IPS-18a (cell line): Measurements from ENCODE around the gene CHD3.

ENCODE experiments used
- H3K27ac ChIP-seq: one replicate; pipeline ENCODE4 v1.5.1; 2013; ENCODE audit warnings: low read length
- H3K27me3 ChIP-seq: one replicate; pipeline ENCODE4 v1.6.1; 2013; ENCODE audit warnings: mild to moderate bottlenecking, low read length; ENCODE audit not compliant: control insufficient read depth, insufficient read depth
- H3K36me3 ChIP-seq: one replicate; pipeline ENCODE4 v1.6.1; 2013; ENCODE audit warnings: low read depth, low read length; ENCODE audit not compliant: control insufficient read depth
- H3K4me1 ChIP-seq: one replicate; pipeline ENCODE4 v1.6.1; 2013; ENCODE audit warnings: low read depth, low read length; ENCODE audit not compliant: control insufficient read depth
- H3K4me3 ChIP-seq: one replicate; pipeline ENCODE4 v1.5.1; 2013; ENCODE audit warnings: low read length
- H3K9ac ChIP-seq: one replicate; pipeline ENCODE4 v1.6.1; 2013; ENCODE audit warnings: mild to moderate bottlenecking, low read length, moderate library complexity
- H3K9me3 ChIP-seq: one replicate; pipeline ENCODE4 v1.6.1; 2013; ENCODE audit warnings: low read depth, low read length; ENCODE audit not compliant: control insufficient read depth

Gene CHD3

DNA sequence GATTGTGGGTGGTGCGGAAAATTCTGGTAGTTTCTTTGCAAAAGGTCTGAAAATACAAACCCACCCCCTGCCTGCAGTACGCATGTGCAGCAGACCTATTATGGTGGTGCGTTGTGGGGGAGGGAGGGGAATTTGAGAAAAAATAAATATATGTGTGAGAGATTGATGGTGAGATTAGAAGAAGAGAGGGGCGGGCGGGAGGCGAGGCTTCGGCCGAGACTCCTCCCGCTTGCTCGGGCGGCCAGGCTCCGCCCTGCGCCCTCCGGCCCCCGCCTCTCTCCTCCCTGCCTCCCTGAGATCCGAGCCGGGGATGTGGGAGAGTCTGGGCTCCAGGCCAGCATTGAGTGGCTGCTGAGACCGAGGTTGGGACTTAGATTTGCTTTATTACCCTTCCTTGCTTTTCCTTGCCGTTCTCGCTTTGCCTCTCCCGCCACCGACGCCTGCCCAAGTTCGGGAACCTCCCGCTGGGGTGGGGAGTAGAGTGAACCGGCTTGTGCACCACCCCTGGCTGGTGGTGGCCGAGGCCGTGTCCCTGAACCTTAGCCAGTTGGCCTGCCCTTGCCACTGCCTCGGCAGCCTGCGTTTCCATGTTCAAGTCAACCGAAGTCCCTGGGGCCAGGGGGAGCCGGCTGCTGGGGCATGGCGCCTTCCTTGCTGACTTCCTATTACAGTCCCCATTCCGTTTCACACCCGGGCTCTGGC, 956 bp upstream of the CHD3 start:
- Histone ChIP-seq H3K27ac (no peak overlapping the region), H3K9me3 (no peaks in the 10 kb centered on the region), H3K4me3 (peak overlapping the region; percentile 66), H3K27me3 (peaks cover 18% of the 10 kb centered on the region), H3K4me1 (peaks cover 31% of the 10 kb centered on the region), H3K9ac (peak overlapping the region; percentile 34), H3K36me3 (no peaks in the 10 kb centered on the region)

DNA sequence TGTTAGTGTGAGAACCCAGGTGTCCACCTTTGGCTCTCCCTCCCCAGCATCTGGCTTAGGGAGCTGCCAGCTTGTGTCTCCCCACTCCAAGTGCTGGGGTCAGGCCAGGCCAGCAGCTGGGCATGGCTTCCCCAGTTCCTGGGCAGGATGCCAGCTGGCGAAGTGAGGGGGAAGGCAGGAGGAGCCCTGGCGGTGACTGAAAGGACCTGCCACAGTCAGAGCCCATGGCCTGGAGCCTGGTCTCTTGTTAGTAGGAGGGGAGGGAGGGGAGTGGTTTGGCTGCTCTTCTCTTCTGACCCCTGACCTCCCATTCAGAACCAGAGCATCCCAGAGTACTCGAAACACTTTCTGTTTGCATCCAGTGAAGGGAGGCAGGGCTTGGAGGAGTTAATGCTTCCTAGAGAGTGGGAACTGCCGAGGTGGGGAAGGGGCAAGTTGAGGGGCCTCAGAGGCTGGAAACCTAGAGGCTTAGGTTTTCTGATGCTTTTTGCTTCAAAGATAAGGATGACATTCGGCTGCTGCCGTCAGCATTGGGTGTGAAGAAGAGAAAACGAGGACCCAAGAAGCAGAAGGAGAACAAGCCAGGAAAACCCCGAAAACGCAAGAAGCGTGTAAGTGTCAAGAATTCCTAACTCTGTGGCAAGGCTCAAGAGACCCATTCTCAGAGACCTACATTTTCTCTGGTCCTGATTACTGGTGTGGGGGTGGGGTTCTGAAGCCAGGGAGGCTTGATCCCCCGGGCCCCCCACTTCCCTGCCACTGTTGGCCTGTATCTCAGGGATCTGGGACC, 772 bp downstream of the CHD3 start:
- Histone ChIP-seq H3K9ac (no peak overlapping the region), H3K9me3 (no peaks in the 10 kb centered on the region)

DNA sequence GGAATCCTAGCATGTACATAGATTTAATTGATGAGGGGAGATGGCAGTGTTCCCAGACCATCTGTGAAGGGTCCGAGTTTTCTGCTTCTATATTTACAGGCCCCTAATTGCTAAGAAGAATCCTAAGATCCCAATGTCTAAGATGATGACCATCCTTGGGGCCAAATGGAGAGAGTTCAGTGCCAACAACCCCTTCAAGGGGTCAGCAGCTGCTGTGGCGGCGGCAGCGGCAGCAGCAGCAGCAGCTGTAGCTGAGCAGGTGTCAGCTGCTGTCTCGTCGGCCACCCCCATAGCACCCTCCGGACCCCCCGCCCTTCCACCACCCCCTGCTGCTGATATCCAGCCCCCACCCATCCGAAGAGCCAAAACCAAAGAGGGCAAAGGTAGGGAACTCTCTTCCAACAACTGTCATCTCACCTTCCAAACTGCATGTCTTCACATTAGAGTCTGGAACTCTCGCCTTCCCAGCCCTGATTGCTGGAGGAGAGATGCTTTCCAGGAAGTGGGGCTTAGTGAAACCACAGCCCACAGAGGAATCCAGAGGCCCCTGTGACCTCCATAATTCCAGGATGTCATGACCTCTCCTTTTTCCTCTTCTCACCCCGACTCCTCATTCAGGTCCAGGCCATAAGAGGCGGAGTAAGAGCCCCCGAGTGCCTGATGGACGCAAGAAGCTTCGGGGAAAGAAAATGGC, 4.7 kb downstream of the CHD3 start:
- Histone ChIP-seq H3K9me3 (no peaks in the 10 kb centered on the region), H3K27me3 (no peaks in the 10 kb centered on the region), H3K27ac (no peak overlapping the region), H3K36me3 (peaks cover 10% of the 10 kb centered on the region), H3K4me3 (no peak overlapping the region), H3K9ac (no peak overlapping the region), H3K4me1 (peaks cover 13% of the 10 kb centered on the region)

More for the DNA sequence above, 772 bp downstream of the CHD3 start:
- Histone ChIP-seq H3K27ac (no peak overlapping the region), H3K27me3 (peaks cover 18% of the 10 kb centered on the region), H3K4me3 (no peak overlapping the region), H3K4me1 (peaks cover 24% of the 10 kb centered on the region), H3K36me3 (no peaks in the 10 kb centered on the region)

DNA sequence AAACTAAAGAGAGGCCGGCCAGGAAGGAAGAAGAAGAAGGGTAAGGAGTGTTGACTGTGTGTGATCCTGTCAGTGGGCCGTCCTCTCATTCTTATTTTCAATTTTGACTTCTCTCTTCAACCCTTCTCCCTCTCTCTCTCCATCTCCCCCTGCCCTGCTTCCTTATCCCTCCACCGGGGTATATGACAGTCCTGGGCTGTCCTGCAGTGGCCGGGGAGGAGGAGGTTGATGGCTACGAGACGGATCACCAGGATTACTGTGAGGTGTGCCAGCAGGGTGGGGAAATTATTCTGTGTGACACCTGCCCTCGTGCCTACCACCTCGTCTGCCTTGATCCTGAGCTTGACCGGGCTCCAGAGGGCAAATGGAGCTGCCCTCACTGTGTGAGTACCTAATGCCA, 5.6 kb downstream of the CHD3 start:
- Histone ChIP-seq H3K4me1 (peaks cover 5% of the 10 kb centered on the region), H3K4me3 (no peak overlapping the region), H3K9ac (no peak overlapping the region), H3K9me3 (no peaks in the 10 kb centered on the region), H3K36me3 (peaks cover 10% of the 10 kb centered on the region), H3K27me3 (no peaks in the 10 kb centered on the region), H3K27ac (no peak overlapping the region)

DNA sequence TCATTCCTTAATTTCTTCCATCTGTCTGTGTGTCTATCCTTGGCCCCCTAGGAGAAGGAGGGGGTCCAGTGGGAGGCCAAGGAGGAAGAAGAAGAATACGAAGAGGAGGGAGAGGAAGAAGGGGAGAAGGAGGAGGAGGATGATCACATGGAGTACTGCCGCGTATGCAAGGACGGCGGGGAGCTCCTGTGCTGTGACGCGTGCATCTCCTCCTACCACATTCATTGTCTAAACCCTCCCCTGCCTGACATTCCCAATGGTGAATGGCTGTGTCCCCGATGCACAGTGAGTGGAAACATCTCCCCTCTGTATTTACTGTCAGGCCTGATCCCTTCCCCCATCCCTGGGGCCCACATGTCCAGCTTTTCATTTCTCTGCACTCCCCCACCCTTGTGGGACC, 6.3 kb downstream of the CHD3 start:
- no peaks in the 10 kb centered on the region for H3K9me3 ChIP-seq
- no peak overlapping the region for H3K27ac ChIP-seq
- H3K36me3 ChIP-seq: peaks cover 10% of the 10 kb centered on the region
- H3K9ac ChIP-seq: no peak overlapping the region
- no peaks in the 10 kb centered on the region for H3K27me3 ChIP-seq
- no peak overlapping the region for H3K4me3 ChIP-seq
- H3K4me1 ChIP-seq: no peaks in the 10 kb centered on the region

DNA sequence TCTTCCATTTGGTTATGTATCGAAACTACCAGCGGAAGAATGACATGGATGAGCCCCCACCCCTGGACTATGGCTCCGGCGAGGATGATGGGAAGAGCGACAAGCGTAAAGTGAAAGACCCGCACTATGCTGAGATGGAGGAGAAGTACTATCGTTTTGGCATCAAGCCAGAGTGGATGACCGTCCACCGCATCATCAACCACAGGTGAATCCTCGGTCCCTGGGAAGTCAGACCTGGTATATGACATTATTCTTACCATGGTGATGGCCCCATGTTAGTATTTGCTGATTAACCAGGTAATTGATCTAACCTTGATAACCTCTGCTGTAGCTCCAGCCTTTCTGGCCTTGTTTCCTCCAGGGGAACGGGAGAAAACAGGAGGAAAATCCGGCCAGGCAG, 8.5 kb downstream of the CHD3 start:
- no peaks in the 10 kb centered on the region for H3K27me3 ChIP-seq
- no peak overlapping the region for H3K9ac ChIP-seq
- H3K9me3 ChIP-seq: no peaks in the 10 kb centered on the region
- H3K27ac ChIP-seq: no peak overlapping the region
- H3K4me3 ChIP-seq: no peak overlapping the region
- no peaks in the 10 kb centered on the region for H3K4me1 ChIP-seq
- peaks cover 10% of the 10 kb centered on the region for H3K36me3 ChIP-seq

DNA sequence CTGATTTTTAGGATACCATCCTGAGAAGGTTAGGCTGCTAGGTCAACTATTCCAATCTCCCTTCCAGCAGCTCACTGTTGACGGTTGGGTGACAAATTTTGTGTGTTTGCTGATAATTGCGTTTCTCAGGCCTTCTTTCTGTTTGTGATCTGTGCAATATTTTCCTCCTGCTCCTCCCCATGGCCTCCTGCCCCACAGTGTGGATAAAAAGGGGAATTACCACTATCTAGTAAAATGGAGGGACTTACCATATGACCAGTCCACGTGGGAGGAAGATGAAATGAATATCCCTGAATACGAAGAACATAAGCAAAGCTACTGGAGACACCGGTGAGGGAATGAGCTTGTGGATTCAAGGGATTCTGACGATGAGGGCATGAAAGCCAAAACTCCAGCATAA, 9.2 kb downstream of the CHD3 start:
- H3K9ac ChIP-seq: no peak overlapping the region
- no peak overlapping the region for H3K4me3 ChIP-seq
- H3K27me3 ChIP-seq: no peaks in the 10 kb centered on the region
- H3K27ac ChIP-seq: no peak overlapping the region
- H3K4me1 ChIP-seq: no peaks in the 10 kb centered on the region
- peaks cover 10% of the 10 kb centered on the region for H3K36me3 ChIP-seq
- H3K9me3 ChIP-seq: no peaks in the 10 kb centered on the region

DNA sequence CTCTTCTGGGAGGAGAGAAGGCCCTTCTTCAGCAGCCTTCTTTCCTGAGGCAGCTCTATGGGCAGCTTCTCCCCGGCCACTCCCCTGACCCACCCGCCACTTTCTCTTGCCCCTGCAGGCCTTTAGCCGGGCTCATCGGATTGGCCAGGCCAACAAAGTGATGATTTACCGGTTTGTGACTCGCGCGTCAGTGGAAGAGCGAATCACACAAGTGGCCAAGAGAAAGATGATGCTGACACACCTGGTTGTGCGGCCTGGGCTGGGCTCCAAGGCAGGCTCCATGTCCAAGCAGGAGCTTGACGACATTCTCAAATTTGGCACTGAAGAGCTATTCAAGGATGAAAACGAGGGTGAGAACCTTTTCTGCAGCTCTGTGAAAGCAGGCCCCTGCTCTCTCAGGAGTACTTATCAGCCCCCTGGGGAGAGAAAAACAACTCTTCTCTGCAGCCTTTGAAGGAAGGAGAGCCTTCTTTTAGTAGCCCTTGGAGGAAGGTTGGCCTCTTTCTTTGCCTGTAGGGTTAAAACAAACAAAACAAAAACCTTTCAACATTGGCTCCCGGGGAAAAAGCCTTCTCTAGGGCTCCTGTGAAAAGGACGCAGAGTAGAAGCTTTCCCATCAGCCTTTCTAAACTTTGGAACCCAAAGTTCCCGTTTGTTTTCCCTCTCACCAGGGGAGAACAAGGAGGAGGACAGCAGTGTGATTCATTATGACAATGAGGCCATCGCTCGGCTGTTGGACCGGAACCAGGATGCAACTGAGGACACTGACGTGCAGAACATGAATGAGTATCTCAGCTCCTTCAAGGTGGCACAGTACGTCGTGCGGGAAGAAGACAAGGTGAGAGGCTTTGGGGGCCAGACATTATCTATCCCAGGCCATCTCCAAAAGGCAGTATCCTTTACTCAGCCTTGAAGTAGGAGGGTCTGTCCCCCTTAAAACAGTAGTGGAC, 14.8 kb downstream of the CHD3 start:
- Histone ChIP-seq H3K4me1 (no peaks in the 10 kb centered on the region), H3K4me3 (no peak overlapping the region), H3K27me3 (no peaks in the 10 kb centered on the region), H3K27ac (no peak overlapping the region), H3K9me3 (no peaks in the 10 kb centered on the region), H3K9ac (no peak overlapping the region), H3K36me3 (peaks cover 5% of the 10 kb centered on the region)

DNA sequence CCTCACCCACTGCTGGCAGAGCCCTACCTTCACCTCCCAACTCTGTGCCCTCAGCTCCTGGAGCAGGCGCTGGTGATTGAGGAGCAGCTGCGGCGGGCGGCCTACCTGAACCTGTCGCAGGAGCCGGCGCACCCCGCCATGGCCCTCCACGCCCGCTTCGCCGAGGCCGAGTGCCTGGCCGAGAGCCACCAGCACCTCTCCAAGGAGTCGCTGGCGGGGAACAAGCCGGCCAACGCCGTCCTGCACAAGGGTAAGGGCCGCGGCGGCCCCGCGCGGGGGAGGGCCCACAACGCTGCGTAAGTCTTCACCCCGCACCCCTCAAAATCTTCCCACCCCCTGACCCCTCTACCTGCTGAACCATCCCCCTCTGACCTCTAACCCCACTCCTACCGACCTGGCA, 20.5 kb downstream of the CHD3 start:
- H3K9me3 ChIP-seq: no peaks in the 10 kb centered on the region
- H3K36me3 ChIP-seq: peaks cover 5% of the 10 kb centered on the region
- H3K27me3 ChIP-seq: no peaks in the 10 kb centered on the region
- H3K4me1 ChIP-seq: no peaks in the 10 kb centered on the region
- no peak overlapping the region for H3K27ac ChIP-seq
- no peak overlapping the region for H3K9ac ChIP-seq
- H3K4me3 ChIP-seq: no peak overlapping the region

DNA sequence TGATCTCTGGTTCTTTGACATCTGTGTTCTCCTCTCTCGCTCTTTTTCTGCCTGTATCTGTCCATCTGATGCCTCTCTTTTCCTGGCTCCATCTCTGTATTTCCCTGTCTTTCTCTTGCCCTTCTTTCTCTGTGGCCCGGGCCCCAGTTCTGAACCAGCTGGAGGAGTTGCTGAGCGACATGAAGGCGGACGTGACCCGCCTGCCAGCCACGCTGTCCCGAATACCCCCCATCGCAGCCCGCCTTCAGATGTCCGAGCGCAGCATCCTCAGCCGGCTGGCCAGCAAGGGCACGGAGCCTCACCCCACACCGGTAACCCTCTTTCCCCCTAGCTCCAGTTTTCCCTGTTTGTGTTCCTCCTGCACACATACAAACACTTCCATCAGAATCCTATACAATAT, 21.7 kb downstream of the CHD3 start:
- H3K4me1 ChIP-seq: peaks cover 3% of the 10 kb centered on the region
- H3K27ac ChIP-seq: no peak overlapping the region
- H3K4me3 ChIP-seq: no peak overlapping the region
- H3K27me3 ChIP-seq: peaks cover 12% of the 10 kb centered on the region
- no peaks in the 10 kb centered on the region for H3K36me3 ChIP-seq
- no peak overlapping the region for H3K9ac ChIP-seq
- H3K9me3 ChIP-seq: no peaks in the 10 kb centered on the region

DNA sequence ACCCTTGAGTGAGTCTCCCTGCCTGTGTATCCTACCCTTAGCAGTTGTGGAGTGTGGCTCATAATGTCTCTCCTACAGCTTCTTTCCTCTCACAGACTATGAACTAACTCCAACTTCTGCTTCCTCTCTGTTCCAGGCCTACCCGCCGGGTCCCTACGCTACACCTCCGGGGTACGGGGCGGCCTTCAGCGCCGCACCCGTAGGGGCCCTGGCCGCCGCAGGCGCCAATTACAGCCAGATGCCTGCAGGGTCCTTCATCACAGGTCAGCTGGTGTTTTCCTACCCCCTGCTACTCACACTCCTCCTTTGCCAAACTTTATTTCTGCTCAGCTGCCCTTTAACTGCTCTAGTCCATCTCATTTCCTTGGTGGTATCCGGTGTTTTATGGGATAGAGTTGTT, 22.1 kb downstream of the CHD3 start:
- Histone ChIP-seq H3K4me3 (no peak overlapping the region), H3K27me3 (peaks cover 13% of the 10 kb centered on the region), H3K36me3 (no peaks in the 10 kb centered on the region), H3K4me1 (peaks cover 3% of the 10 kb centered on the region), H3K9ac (no peak overlapping the region), H3K27ac (no peak overlapping the region), H3K9me3 (no peaks in the 10 kb centered on the region)
